Transverse colon (tissue), 4 donors: ENCODE results near the gene CST1.
"Not testable (repeated sequence)": the region's sequence is repeated elsewhere in the genome, so short reads cannot be mapped to it uniquely, and the experiment has no call there.

ENCODE experiments used
- EP300 ChIP-seq: sonication (generic); formaldehyde crosslinking; IDR thresholded peaks from one replicate; pipeline ENCODE4 v1.6.1; 2017; ENCODE audit warnings: antibody characterized with exemption, low read depth
- POLR2AphosphoS5 ChIP-seq, 3 donors: sonication (generic); formaldehyde crosslinking; IDR thresholded peaks; one replicate each; pipeline ENCODE4 v1.6.1; 2016; ENCODE audit warnings: antibody characterized with exemption in 3 of 3
- TF ChIP-seq, protein P1 (sequence below), 5 experiments: fragments of 200-600 bp in 3 of 5; fragments of 450-650 bp in 2 of 5; sonication (generic) in 3 of 5; IDR thresholded peaks; 1 replicate in 2 of 5; 2 replicates in 3 of 5; pipeline ENCODE4 v1.5.1; 2016 to 2017; ENCODE audit warnings: antibody characterized with exemption in 5 of 5, inconsistent platforms in 3 of 5, mild to moderate bottlenecking in 2 of 5, moderate library complexity in 1 of 5

DNA sequence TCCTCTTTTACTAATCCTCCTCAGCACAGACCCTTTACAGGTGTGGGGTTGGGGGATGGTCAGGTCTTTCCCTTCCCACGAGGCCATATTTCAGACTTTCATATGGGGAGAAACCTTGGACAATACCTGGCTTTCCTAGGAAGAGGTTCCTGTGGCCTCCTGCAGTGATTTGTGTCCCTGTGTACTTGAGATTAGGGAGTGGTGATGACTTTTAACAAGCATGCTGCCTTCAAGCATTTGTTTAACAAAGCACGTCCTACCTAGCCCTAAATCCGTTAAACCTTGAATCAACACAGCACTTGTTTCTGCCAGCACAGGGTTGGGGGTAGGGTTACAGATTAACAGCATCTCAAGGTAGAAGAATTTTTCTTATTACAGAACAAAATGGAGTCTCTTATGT, 6.1 kb upstream of the CST1 start:
- TF ChIP-seq, protein P1, sequence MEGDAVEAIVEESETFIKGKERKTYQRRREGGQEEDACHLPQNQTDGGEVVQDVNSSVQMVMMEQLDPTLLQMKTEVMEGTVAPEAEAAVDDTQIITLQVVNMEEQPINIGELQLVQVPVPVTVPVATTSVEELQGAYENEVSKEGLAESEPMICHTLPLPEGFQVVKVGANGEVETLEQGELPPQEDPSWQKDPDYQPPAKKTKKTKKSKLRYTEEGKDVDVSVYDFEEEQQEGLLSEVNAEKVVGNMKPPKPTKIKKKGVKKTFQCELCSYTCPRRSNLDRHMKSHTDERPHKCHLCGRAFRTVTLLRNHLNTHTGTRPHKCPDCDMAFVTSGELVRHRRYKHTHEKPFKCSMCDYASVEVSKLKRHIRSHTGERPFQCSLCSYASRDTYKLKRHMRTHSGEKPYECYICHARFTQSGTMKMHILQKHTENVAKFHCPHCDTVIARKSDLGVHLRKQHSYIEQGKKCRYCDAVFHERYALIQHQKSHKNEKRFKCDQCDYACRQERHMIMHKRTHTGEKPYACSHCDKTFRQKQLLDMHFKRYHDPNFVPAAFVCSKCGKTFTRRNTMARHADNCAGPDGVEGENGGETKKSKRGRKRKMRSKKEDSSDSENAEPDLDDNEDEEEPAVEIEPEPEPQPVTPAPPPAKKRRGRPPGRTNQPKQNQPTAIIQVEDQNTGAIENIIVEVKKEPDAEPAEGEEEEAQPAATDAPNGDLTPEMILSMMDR (IDR thresholded peaks at IDR 0.05): not testable (repeated sequence)
- not testable (repeated sequence) for TF ChIP-seq POLR2AphosphoS5 (IDR thresholded peaks at IDR 0.05); EP300
